Naive thymus-derived CD4-positive, alpha-beta T cell (primary cell): ENCODE data around the gene PRKCB. TPM values are rescaled to one million over a fixed set of nuclear protein-coding genes. Genes with fewer than 3 reads are reported as not detected.
A peak's percentile ranks its signal among the peaks of the same experiment; 100 is the strongest.

Source experiments
- ATAC-seq: fragments of 150-1000 bp; cut with Tn5 transposase; 2 replicates; pipeline ENCODE4 v1.10.0; 2021; ENCODE audit warnings: mild to moderate bottlenecking, moderate library complexity
- CTCF ChIA-PET: fragments of 350-600 bp; sonication (Branson Sonifier 250); formaldehyde crosslinking; loops from one replicate; lab custom pipeline; 2021; ENCODE audit warnings: antibody characterized with exemption; lab: Charles Lee
- POLR2A ChIA-PET: fragments of 350-600 bp; sonication (Branson Sonifier 250); formaldehyde crosslinking; loops from one replicate; lab custom pipeline; 2021; ENCODE audit warnings: antibody characterized with exemption, inconsistent platforms; lab: Charles Lee
- DNase-seq, 9 donors: peaks; one replicate each; pipeline versions ENCODE4 v3.0.0 to v3.0.0-alpha.2; 2020 to 2022; ENCODE audit warnings: mixed read lengths in 1 of 9
- H3K27ac ChIP-seq: one replicate; pipeline ENCODE4 v1.7.0; 2013; ENCODE audit warnings: mild to moderate bottlenecking, low read depth, low read length, moderate library complexity
- H3K27me3 ChIP-seq, 2 donors: one replicate each; pipeline ENCODE4 v1.7.0; 2013; ENCODE audit warnings: low read length in 2 of 2, mild to moderate bottlenecking in 2 of 2, moderate library complexity in 2 of 2; ENCODE audit not compliant: control insufficient read depth in 2 of 2, insufficient read depth in 2 of 2
- H3K36me3 ChIP-seq, 3 experiments: 1 replicate in 2 of 3; 2 replicates in 1 of 3; pipeline ENCODE4 v1.7.0; 2013; ENCODE audit warnings: low read length in 3 of 3, mild to moderate bottlenecking in 3 of 3, moderate library complexity in 1 of 3; ENCODE audit not compliant: insufficient read depth in 3 of 3, control insufficient read depth in 2 of 3
- H3K4me1 ChIP-seq, 2 donors: one replicate each; pipeline ENCODE4 v1.7.0; 2013; ENCODE audit warnings: low read length in 2 of 2, mild to moderate bottlenecking in 2 of 2, moderate library complexity in 1 of 2; ENCODE audit not compliant: control insufficient read depth in 2 of 2, insufficient read depth in 2 of 2
- H3K4me3 ChIP-seq: 2 replicates; pipeline ENCODE4 v1.7.0; 2013; ENCODE audit warnings: mild to moderate bottlenecking, low read length
- H3K9me3 ChIP-seq, 3 experiments: 1 replicate in 2 of 3; 2 replicates in 1 of 3; pipeline ENCODE4 v1.7.0; 2013; ENCODE audit warnings: low read length in 3 of 3; ENCODE audit not compliant: control insufficient read depth in 2 of 3
- H3K27ac Mint-ChIP-seq, 9 donors: one replicate each; pipeline ENCODE4 v1.8.0; 2020 to 2022; ENCODE audit warnings: mixed read lengths in 9 of 9, mild to moderate bottlenecking in 8 of 9, moderate library complexity in 5 of 9, inconsistent platforms in 2 of 9
- H3K27me3 Mint-ChIP-seq, 5 donors: one replicate each; pipeline ENCODE4 v1.8.0; 2021 to 2022; ENCODE audit warnings: mixed read lengths in 5 of 5, mild to moderate bottlenecking in 1 of 5
- H3K36me3 Mint-ChIP-seq, 5 donors: one replicate each; pipeline ENCODE4 v1.8.0; 2020 to 2022; ENCODE audit warnings: mixed read lengths in 5 of 5, mild to moderate bottlenecking in 3 of 5, inconsistent platforms in 1 of 5
- H3K4me1 Mint-ChIP-seq, 7 donors: one replicate each; pipeline ENCODE4 v1.8.0; 2020 to 2022; ENCODE audit warnings: mixed read lengths in 7 of 7, mild to moderate bottlenecking in 3 of 7, inconsistent platforms in 1 of 7
- H3K4me3 Mint-ChIP-seq, 10 donors: one replicate each; pipeline ENCODE4 v1.8.0; 2020 to 2022; ENCODE audit warnings: mild to moderate bottlenecking in 10 of 10, mixed read lengths in 10 of 10, moderate library complexity in 6 of 10, inconsistent platforms in 2 of 10
- H3K9me3 Mint-ChIP-seq, 11 donors: one replicate each; pipeline ENCODE4 v1.8.0; 2020 to 2022; ENCODE audit warnings: mixed read lengths in 11 of 11, mild to moderate bottlenecking in 4 of 11, inconsistent platforms in 1 of 11, moderate library complexity in 1 of 11
- intact Hi-C, 2 donors: fragments of 100-400 bp; cut with micrococcal nuclease; formaldehyde crosslinking; loops; one replicate each; pipeline ENCODE4 v1.15.1; 2023
- microRNA-seq: library from miRNA; unstranded; fragments of <30 nt; microRNA quantifications from one replicate; pipeline ENCODE4 v1.2.0, GENCODE V29; 2022; ENCODE audit warnings: borderline microRNAs expressed
- polyA plus RNA-seq, 2 donors: library from polyadenylated mRNA; unstranded; fragments of 300-500 nt; fragmentation: Illumina TruSeq; gene quantifications; one replicate each; pipeline ENCODE4 v1.2.3, GENCODE V29; 2021
- total RNA-seq, 6 experiments: library from RNA in 5 of 6; stranded (reverse) in 5 of 6; gene quantifications; 1 replicate in 5 of 6; 2 replicates in 1 of 6; pipeline ENCODE4 v1.2.3 and lab custom pipeline; 2021 to 2026

Gene PRKCB
- total and polyA plus RNA-seq, 7 experiments from 2014 or later, result 32.4 to 180 (median 72.9) TPM

- ATAC-seq, result peak; percentile 82
- CTCF ChIA-PET, result interaction anchor here (0.9 to 1.0 kb wide), 2 partner anchors 21 to 211 kb away, joined by 3 read pairs; no protein-coding TSS in a partner anchor
These were observed 419.9 kb downstream of the PRKCB start, which contains the start of gene CACNG3 for GRCh38 chr16:24255456-24256371. TSS of gene CACNG3 (plus strand) at chr16:24256335. CDS start at chr16:24256755, 420 bp downstream.

GRCh38 chr16:24257958-24258357 is 422.2 kb downstream of the PRKCB start:
- H3K9me3 Mint-ChIP-seq, result peaks cover 0 to 2% (median 0%) of the 10 kb centered on the region in 11 donors
- Histone ChIP-seq H3K27ac (no peak overlapping the region), H3K36me3 (no peaks in the 10 kb centered on the region), H3K9me3 (no peaks in the 10 kb centered on the region), H3K4me1 (no peaks in the 10 kb centered on the region), H3K4me3 (no peak overlapping the region), H3K27me3 (peaks cover 5 to 16% of the 10 kb centered on the region in 2 donors)
- ChIA-PET POLR2A (no interaction called here), CTCF (no interaction called here)
- H3K27me3 Mint-ChIP-seq, result peaks cover 49 to 83% (median 78%) of the 10 kb centered on the region in 5 donors
- no peaks in the 10 kb centered on the region for H3K36me3 Mint-ChIP-seq
- intact Hi-C loops, result loop anchor here in 1 of 2 donors (10.0 kb wide), 1 partner anchor 523 kb away; no protein-coding TSS in a partner anchor
- peaks cover 0 to 3% (median 0%) of the 10 kb centered on the region in 7 donors for H3K4me1 Mint-ChIP-seq
- DNase-seq, result no peak
- ATAC-seq, result no peak
- H3K27ac Mint-ChIP-seq, result no peak overlapping the region
- no peak overlapping the region for H3K4me3 Mint-ChIP-seq

More at GRCh38 chr16:24255456-24256371, 419.9 kb downstream of the PRKCB start, which contains the start of gene CACNG3:
- no peak within 1 kb of the TSS for H3K27ac ChIP-seq
- Mint-ChIP-seq H3K4me3 (no peak within 1 kb of the TSS), H3K27me3 (peaks cover 48 to 76% (median 69%) of the 10 kb centered on the region in 5 donors), H3K9me3 (peaks cover 0 to 2% (median 0%) of the 10 kb centered on the region in 11 donors), H3K36me3 (no peaks in the 10 kb centered on the region), H3K4me1 (peaks cover 0 to 3% (median 0%) of the 10 kb centered on the region in 7 donors), H3K27ac (no peak within 1 kb of the TSS)
- no peaks in the 10 kb centered on the region for H3K36me3 ChIP-seq
- POLR2A ChIA-PET, result no interaction called here
- no peak within 1 kb of the TSS for H3K4me3 ChIP-seq
- intact Hi-C loops, result loop anchor here in 1 of 2 donors (10.0 kb wide), 1 partner anchor 521 kb away; no protein-coding TSS in a partner anchor
- H3K4me1 ChIP-seq, result no peaks in the 10 kb centered on the region
- no peaks in the 10 kb centered on the region for H3K9me3 ChIP-seq
- peak in 8 of 9 donors; percentile 15 to 66 (median 28) for DNase-seq
- peaks cover 5 to 16% of the 10 kb centered on the region in 2 donors for H3K27me3 ChIP-seq

- CTCF ChIA-PET, result no interaction called here
- peaks cover 45 to 80% (median 70%) of the 10 kb centered on the region in 5 donors for H3K27me3 Mint-ChIP-seq
These were observed 423.0 kb downstream of the PRKCB start for GRCh38 chr16:24258791-24259190.

GRCh38 chr16:24262816-24263215 is 427.0 kb downstream of the PRKCB start:
- H3K36me3 ChIP-seq, result no peaks in the 10 kb centered on the region

More at GRCh38 chr16:24258791-24259190, 423.0 kb downstream of the PRKCB start:
- Histone ChIP-seq H3K36me3 (no peaks in the 10 kb centered on the region), H3K9me3 (no peaks in the 10 kb centered on the region), H3K4me1 (no peaks in the 10 kb centered on the region), H3K27ac (no peak overlapping the region), H3K27me3 (peaks cover 5 to 10% of the 10 kb centered on the region in 2 donors), H3K4me3 (no peak overlapping the region)
- Mint-ChIP-seq H3K27ac (no peak overlapping the region), H3K9me3 (peaks cover 0 to 2% (median 0%) of the 10 kb centered on the region in 11 donors), H3K36me3 (no peaks in the 10 kb centered on the region), H3K4me3 (no peak overlapping the region), H3K4me1 (peaks cover 0 to 3% (median 0%) of the 10 kb centered on the region in 7 donors)
- POLR2A ChIA-PET, result no interaction called here
- ATAC-seq (no peak), DNase-seq (no peak)
- intact Hi-C loops, result loop anchor here in 1 of 2 donors (10.0 kb wide), 1 partner anchor 524 kb away; no protein-coding TSS in a partner anchor

More at GRCh38 chr16:24262816-24263215, 427.0 kb downstream of the PRKCB start:
- no peaks in the 10 kb centered on the region for H3K4me1 Mint-ChIP-seq
- H3K4me3 Mint-ChIP-seq, result no peak overlapping the region
- no peaks in the 10 kb centered on the region for H3K9me3 ChIP-seq
- no peak overlapping the region for H3K27ac Mint-ChIP-seq
- no peaks in the 10 kb centered on the region for H3K36me3 Mint-ChIP-seq
- intact Hi-C loops, result no loop called here
- H3K27ac ChIP-seq, result no peak overlapping the region
- ATAC-seq (no peak), DNase-seq (no peak)
- CTCF ChIA-PET, result interaction anchor here (0.6 kb wide), 1 partner anchor 266 kb away, joined by 6 read pairs; no protein-coding TSS in a partner anchor
- POLR2A ChIA-PET, result no interaction called here
- H3K4me1 ChIP-seq, result no peaks in the 10 kb centered on the region
- H3K4me3 ChIP-seq, result no peak overlapping the region
- peaks cover 0 to 12% (median 0%) of the 10 kb centered on the region in 11 donors for H3K9me3 Mint-ChIP-seq
- H3K27me3 ChIP-seq, result no peaks in the 10 kb centered on the region
- peaks cover 15 to 52% (median 43%) of the 10 kb centered on the region in 5 donors for H3K27me3 Mint-ChIP-seq

Small RNA genes lying within 50 kb of the gene (microRNA-seq; reads per million reads assigned to microRNA genes)
- not detected for gene MIR1273H

Other genes starting within 250 kb of the PRKCB start
- 10 to 100 TPM; 24.2 to 85.3 (median 38.2) TPM for gene NDUFAB1, start 239.7 kb upstream of the PRKCB start, total RNA-seq
- gene NDUFAB1, start 239.7 kb upstream of the PRKCB start, polyA plus RNA-seq, result 100 to 1,000 TPM; 167 to 209 TPM
- gene PALB2, start 194.7 kb upstream of the PRKCB start, total RNA-seq, result 10 to 100 TPM in 4 of 5 experiments, 1 to 10 TPM in 1; 6.2 to 27.2 (median 14.4) TPM
- gene PALB2, start 194.7 kb upstream of the PRKCB start, polyA plus RNA-seq, result 10 to 100 TPM in 1 of 2 donors, 1 to 10 TPM in 1; 5.9 to 10.0 TPM
- 100 to 1,000 TPM in 1 of 5 experiments, 10 to 100 TPM in 4; 42.4 to 100 (median 54.0) TPM for gene DCTN5, start 194.5 kb upstream of the PRKCB start, total RNA-seq
- 10 to 100 TPM; 34.9 to 56.7 TPM for gene DCTN5, start 194.5 kb upstream of the PRKCB start, polyA plus RNA-seq
- 10 to 100 TPM in 1 of 5 experiments, 1 to 10 TPM in 3, under 1 TPM in 1; 0.45 to 65.0 (median 3.2) TPM for gene PLK1, start 157.1 kb upstream of the PRKCB start, total RNA-seq
- gene PLK1, start 157.1 kb upstream of the PRKCB start, polyA plus RNA-seq, result under 1 TPM; 0.16 to 0.35 TPM
- gene ERN2, start 122.8 kb upstream of the PRKCB start, total RNA-seq, result not detected
- gene ERN2, start 122.8 kb upstream of the PRKCB start, polyA plus RNA-seq, result not detected
- gene CHP2, start 81.0 kb upstream of the PRKCB start, total RNA-seq, result not detected
- not detected for gene CHP2, start 81.0 kb upstream of the PRKCB start, polyA plus RNA-seq